Hepatocyte (in vitro differentiated cells): Measurements from ENCODE around the gene NUSAP1. TPM values are rescaled to one million over a fixed set of nuclear protein-coding genes. Genes with fewer than 3 reads are reported as not detected.
A peak's percentile ranks its signal among the peaks of the same experiment; 100 is the strongest.

Experiments
- DNase-seq: peaks from one replicate; pipeline ENCODE4 v3.0.0-alpha.2; 2016; ENCODE audit warnings: low spot score
- H2AFZ ChIP-seq: fragments of 200-600 bp; sonication (generic); 2 replicates; pipeline ENCODE4 v1.6.0; 2016; ENCODE audit warnings: antibody characterized with exemption, mild to moderate bottlenecking
- H3K27ac ChIP-seq: fragments of 200-600 bp; sonication (generic); 2 replicates; pipeline ENCODE4 v1.5.1; 2016; ENCODE audit warnings: mild to moderate bottlenecking
- H3K27me3 ChIP-seq: fragments of 200-600 bp; sonication (generic); 2 replicates; pipeline ENCODE4 v1.6.1; 2016
- H3K36me3 ChIP-seq: fragments of 200-600 bp; sonication (generic); replicated peaks from 2 replicates; pipeline ENCODE4 v1.5.1; 2016; ENCODE audit warnings: low read depth; ENCODE audit not compliant: insufficient read depth
- H3K4me1 ChIP-seq: fragments of 200-600 bp; sonication (generic); 2 replicates; pipeline ENCODE4 v1.5.1; 2016; ENCODE audit warnings: mild to moderate bottlenecking, moderate library complexity; ENCODE audit not compliant: insufficient read depth
- H3K4me2 ChIP-seq: fragments of 200-600 bp; sonication (generic); 2 replicates; pipeline ENCODE4 v1.6.0; 2016
- H3K4me3 ChIP-seq: fragments of 200-600 bp; sonication (generic); 2 replicates; pipeline ENCODE4 v1.5.1; 2016; ENCODE audit warnings: mild to moderate bottlenecking
- H3K79me2 ChIP-seq: fragments of 200-600 bp; sonication (generic); 2 replicates; pipeline ENCODE4 v1.6.0; 2017; ENCODE audit warnings: mild to moderate bottlenecking
- H3K9me2 ChIP-seq: fragments of 200-600 bp; sonication (generic); replicated peaks from 2 replicates; pipeline ENCODE4 v1.6.0; 2017; ENCODE audit warnings: mild to moderate bottlenecking; ENCODE audit not compliant: insufficient read depth
- H3K9me3 ChIP-seq: fragments of 200-600 bp; sonication (generic); 2 replicates; pipeline ENCODE4 v1.5.1; 2016; ENCODE audit warnings: low read depth, mild to moderate bottlenecking
- H4K20me1 ChIP-seq: fragments of 200-600 bp; sonication (generic); 2 replicates; pipeline ENCODE4 v1.6.0; 2016; ENCODE audit warnings: mild to moderate bottlenecking; ENCODE audit not compliant: insufficient read depth, poor library complexity, severe bottlenecking
- EZH2 ChIP-seq: fragments of 200-600 bp; sonication (generic); IDR thresholded peaks from 2 replicates; pipeline ENCODE4 v1.6.1; 2016; ENCODE audit warnings: antibody characterized with exemption, mild to moderate bottlenecking, borderline replicate concordance
- EZH2phosphoT487 ChIP-seq: fragments of 200-600 bp; sonication (generic); IDR thresholded peaks from one replicate; pipeline ENCODE4 v1.6.1; 2018; ENCODE audit warnings: antibody characterized with exemption, mild to moderate bottlenecking, low read depth, moderate library complexity; ENCODE audit not compliant: unreplicated experiment, severe bottlenecking
- WGBS: methylation state at CpG from one replicate; pipeline ENCODE4 v1.1.6; 2016; ENCODE audit warnings: low lambda C conversion rate; ENCODE audit errors: missing lambda C conversion rate; 5-methylcytosine and 5-hydroxymethylcytosine counted together
- polyA plus RNA-seq: library from polyadenylated mRNA; unstranded; fragments of >200 nt; fragmentation: Nextera tagmentation; extraction: Ambion mirVana; gene quantifications from 2 replicates; pipeline ENCODE4 v1.2.1, GENCODE V29; 2016
- total RNA-seq: library from RNA; depleted of rRNA; stranded (reverse); fragments of >200 nt; gene quantifications from 2 replicates; pipeline ENCODE4 v1.2.3, GENCODE V29; 2014
- TF ChIP-seq, protein P1 (sequence below): fragments of 200-600 bp; sonication (generic); IDR thresholded peaks from 2 replicates; pipeline ENCODE4 v1.5.1; 2016; ENCODE audit warnings: antibody characterized with exemption, mild to moderate bottlenecking; ENCODE audit not compliant: poor library complexity

Gene NUSAP1
- total and polyA plus RNA-seq, 2 experiments from 2014 or later = 26.6 to 29.2 TPM

DNA sequence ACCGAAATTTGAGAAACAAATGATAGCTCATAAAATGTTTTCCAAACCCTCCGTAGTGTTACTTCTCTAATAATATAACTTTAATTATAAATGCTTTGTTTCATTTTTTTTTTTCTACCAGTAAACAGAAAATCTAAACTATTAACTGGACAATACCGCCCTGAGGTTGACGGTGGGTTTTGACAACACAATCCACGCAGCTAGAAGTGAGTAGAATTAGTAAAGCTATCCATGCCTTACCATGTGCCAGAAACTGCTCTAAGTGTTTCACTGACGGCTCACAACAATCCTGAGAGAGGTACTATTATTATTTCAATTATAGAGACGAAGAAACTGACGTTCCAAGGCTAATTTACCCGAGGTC lies 69.2 kb downstream of the NUSAP1 start:
- no peak for DNase-seq
- no peaks in the 10 kb centered on the region for H3K9me3 ChIP-seq
- no peaks in the 10 kb centered on the region for H3K36me3 ChIP-seq
- peak overlapping the region; percentile 69 for H3K4me3 ChIP-seq
- no peaks in the 10 kb centered on the region for H3K9me2 ChIP-seq
- WGBS = 18% methylated on average over 9 of the region's 9 CpGs
- peaks cover 15% of the 10 kb centered on the region for H3K79me2 ChIP-seq
- peak overlapping the region; percentile 94 for H2AFZ ChIP-seq
- no peaks in the 10 kb centered on the region for H3K27me3 ChIP-seq
- H3K4me1 ChIP-seq = no peaks in the 10 kb centered on the region
- TF ChIP-seq, protein P1, sequence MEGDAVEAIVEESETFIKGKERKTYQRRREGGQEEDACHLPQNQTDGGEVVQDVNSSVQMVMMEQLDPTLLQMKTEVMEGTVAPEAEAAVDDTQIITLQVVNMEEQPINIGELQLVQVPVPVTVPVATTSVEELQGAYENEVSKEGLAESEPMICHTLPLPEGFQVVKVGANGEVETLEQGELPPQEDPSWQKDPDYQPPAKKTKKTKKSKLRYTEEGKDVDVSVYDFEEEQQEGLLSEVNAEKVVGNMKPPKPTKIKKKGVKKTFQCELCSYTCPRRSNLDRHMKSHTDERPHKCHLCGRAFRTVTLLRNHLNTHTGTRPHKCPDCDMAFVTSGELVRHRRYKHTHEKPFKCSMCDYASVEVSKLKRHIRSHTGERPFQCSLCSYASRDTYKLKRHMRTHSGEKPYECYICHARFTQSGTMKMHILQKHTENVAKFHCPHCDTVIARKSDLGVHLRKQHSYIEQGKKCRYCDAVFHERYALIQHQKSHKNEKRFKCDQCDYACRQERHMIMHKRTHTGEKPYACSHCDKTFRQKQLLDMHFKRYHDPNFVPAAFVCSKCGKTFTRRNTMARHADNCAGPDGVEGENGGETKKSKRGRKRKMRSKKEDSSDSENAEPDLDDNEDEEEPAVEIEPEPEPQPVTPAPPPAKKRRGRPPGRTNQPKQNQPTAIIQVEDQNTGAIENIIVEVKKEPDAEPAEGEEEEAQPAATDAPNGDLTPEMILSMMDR = no peak
- TF ChIP-seq EZH2phosphoT487 (no peak), EZH2 (no peak)
- peak overlapping the region; percentile 85 for H3K27ac ChIP-seq
- H3K4me2 ChIP-seq = peak overlapping the region; percentile 75
- no peaks in the 10 kb centered on the region for H4K20me1 ChIP-seq

DNA sequence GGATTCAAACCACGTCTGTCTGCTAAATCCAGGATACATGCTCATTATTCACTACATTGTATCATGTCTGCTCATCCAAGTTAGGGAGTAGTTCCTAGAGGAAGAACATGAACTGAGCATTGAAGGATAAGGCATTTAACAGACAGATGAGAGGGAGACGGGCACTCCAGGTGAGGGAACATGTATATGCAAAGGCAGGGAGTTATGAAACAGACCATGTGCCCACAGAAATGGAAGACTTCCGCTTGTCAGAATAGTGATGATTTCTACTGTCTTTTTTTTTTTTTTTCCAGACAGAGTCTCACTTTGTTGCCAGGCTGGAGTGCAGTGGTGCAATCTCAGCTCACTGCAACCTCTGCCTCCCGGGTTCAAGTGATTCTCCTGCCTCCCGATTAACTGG lies 74.7 kb downstream of the NUSAP1 start:
- H2AFZ ChIP-seq = no peak overlapping the region
- no peaks in the 10 kb centered on the region for H3K36me3 ChIP-seq
- H3K27me3 ChIP-seq = no peaks in the 10 kb centered on the region
- H3K9me3 ChIP-seq = no peaks in the 10 kb centered on the region
- TF ChIP-seq EZH2 = no peak
- TF ChIP-seq, protein P1 = no peak
- TF ChIP-seq EZH2phosphoT487 = no peak
- H3K4me2 ChIP-seq = no peak overlapping the region
- H3K79me2 ChIP-seq = peaks cover 4% of the 10 kb centered on the region
- no peaks in the 10 kb centered on the region for H3K9me2 ChIP-seq
- no peaks in the 10 kb centered on the region for H4K20me1 ChIP-seq
- H3K27ac ChIP-seq = peak overlapping the region; percentile 83
- DNase-seq = no peak
- peaks cover 6% of the 10 kb centered on the region for H3K4me1 ChIP-seq
- H3K4me3 ChIP-seq = no peak overlapping the region
- 80% methylated on average over 5 of the region's 5 CpGs for WGBS

DNA sequence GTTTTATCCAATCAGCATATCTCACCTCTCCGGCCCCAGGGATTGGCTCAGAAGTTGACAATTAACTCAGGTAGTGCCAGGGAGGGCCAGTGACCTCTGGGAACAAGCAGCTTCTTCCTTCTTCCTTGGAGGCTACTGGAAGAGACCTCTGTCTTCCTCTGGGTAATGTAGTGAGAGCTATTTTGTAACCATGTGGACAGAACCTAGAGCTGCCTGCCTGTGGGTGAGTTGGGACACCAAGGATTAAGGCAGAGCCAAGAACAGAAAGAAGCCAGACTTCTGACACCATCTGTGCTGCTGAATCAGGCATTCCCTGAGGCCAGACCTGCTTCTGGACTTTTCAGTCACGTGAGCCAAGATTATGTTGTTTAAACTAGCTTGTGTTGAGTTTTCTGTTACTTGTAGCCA lies 75.6 kb downstream of the NUSAP1 start:
- H3K27me3 ChIP-seq = no peaks in the 10 kb centered on the region
- WGBS = 32% methylated on average over 2 of the region's 2 CpGs
- no peaks in the 10 kb centered on the region for H4K20me1 ChIP-seq
- H3K4me2 ChIP-seq = peak overlapping the region; percentile 19
- no peaks in the 10 kb centered on the region for H3K9me3 ChIP-seq
- H3K79me2 ChIP-seq = no peaks in the 10 kb centered on the region
- no peak overlapping the region for H3K4me3 ChIP-seq
- H2AFZ ChIP-seq = no peak overlapping the region
- H3K9me2 ChIP-seq = no peaks in the 10 kb centered on the region
- peak; percentile 89 for DNase-seq
- peak overlapping the region; percentile 83 for H3K27ac ChIP-seq
- no peaks in the 10 kb centered on the region for H3K36me3 ChIP-seq
- H3K4me1 ChIP-seq = peaks cover 6% of the 10 kb centered on the region
- TF ChIP-seq, protein P1 = no peak
- TF ChIP-seq EZH2phosphoT487 (no peak), EZH2 (no peak)

DNA sequence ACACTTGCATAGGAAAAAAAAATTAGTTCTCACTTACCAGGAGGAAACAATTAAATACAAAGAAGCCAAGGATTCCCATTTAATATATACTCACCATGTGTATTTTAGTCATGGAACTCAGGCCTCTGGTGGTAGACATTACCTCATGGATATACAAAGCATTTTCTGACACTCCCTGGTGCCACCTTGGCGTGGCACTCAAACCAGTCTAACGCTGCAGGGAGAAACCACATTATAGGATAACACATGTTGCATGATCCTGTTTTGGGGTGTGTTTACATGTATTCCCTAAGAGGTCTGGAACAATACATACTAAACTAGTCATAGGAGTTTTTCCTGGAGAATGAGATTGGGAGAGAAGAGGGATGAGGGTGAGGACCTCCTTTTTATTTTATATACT lies 78.3 kb downstream of the NUSAP1 start:
- Histone ChIP-seq H3K4me1 (peaks cover 8% of the 10 kb centered on the region), H3K9me2 (no peaks in the 10 kb centered on the region), H3K4me2 (no peak overlapping the region), H4K20me1 (no peaks in the 10 kb centered on the region), H3K79me2 (peaks cover 12% of the 10 kb centered on the region), H3K4me3 (no peak overlapping the region), H3K36me3 (no peaks in the 10 kb centered on the region), H2AFZ (no peak overlapping the region), H3K27ac (no peak overlapping the region), H3K27me3 (no peaks in the 10 kb centered on the region), H3K9me3 (no peaks in the 10 kb centered on the region)
- 89% methylated on average over 2 of the region's 2 CpGs for WGBS
- TF ChIP-seq, protein P1 = no peak
- no peak for DNase-seq
